GM18867 (cell line): Measurements from ENCODE around the gene MAGEB17.
A peak's percentile ranks its signal among the peaks of the same experiment; 100 is the strongest.
"Not testable (repeated sequence)": the region's sequence is repeated elsewhere in the genome, so short reads cannot be mapped to it uniquely, and the experiment has no call there.

Experiments
- ATAC-seq: cut with Tn5 transposase; IDR thresholded peaks from one replicate; pipeline ENCODE4 v1.9.1; 2021; ENCODE audit warnings: mild to moderate bottlenecking, moderate library complexity; ENCODE audit not compliant: unreplicated experiment

Gene MAGEB17

GRCh38 chrX:16167181-16167580, at the start of gene MAGEB17:
MAGEB17 (plus strand) TSS chrX:16167481; CDS start chrX:16170383, 2,902 bp downstream.
- ATAC-seq: no peak

GRCh38 chrX:16119353-16120220, 47.7 kb upstream of the MAGEB17 start:
- ATAC-seq: peak; percentile 86

GRCh38 chrX:16120431-16120830, 46.9 kb upstream of the MAGEB17 start:
- ATAC-seq: no peak

GRCh38 chrX:16123222-16123786, 44.0 kb upstream of the MAGEB17 start, which contains the start of gene GRPR:
GRPR (plus strand) TSS chrX:16123565; CDS start chrX:16123954, 389 bp downstream.
- peak; percentile 65 for ATAC-seq

- ATAC-seq: no peak
Measured at GRCh38 chrX:16124201-16124600, 43.1 kb upstream of the MAGEB17 start.

GRCh38 chrX:16125520-16126149, 41.6 kb upstream of the MAGEB17 start:
- ATAC-seq: no peak

GRCh38 chrX:16130707-16131106, 36.6 kb upstream of the MAGEB17 start:
- no peak for ATAC-seq

GRCh38 chrX:16134936-16135335, 32.3 kb upstream of the MAGEB17 start:
- ATAC-seq: no peak

GRCh38 chrX:16136080-16136479, 31.2 kb upstream of the MAGEB17 start:
- ATAC-seq: no peak

GRCh38 chrX:16137416-16138107, 29.7 kb upstream of the MAGEB17 start:
- ATAC-seq: peak; percentile 86

GRCh38 chrX:16138108-16138427, 29.2 kb upstream of the MAGEB17 start:
- ATAC-seq: peak; percentile 61

GRCh38 chrX:16140448-16140847, 26.8 kb upstream of the MAGEB17 start:
- ATAC-seq: no peak

- ATAC-seq: no peak
Measured at GRCh38 chrX:16140983-16141382, 26.3 kb upstream of the MAGEB17 start.

GRCh38 chrX:16141422-16142245, 25.6 kb upstream of the MAGEB17 start:
- ATAC-seq: no peak

GRCh38 chrX:16142246-16142558, 25.1 kb upstream of the MAGEB17 start:
- no peak for ATAC-seq

- no peak for ATAC-seq
Measured at GRCh38 chrX:16143968-16144367, 23.3 kb upstream of the MAGEB17 start.

- no peak for ATAC-seq
Measured at GRCh38 chrX:16144420-16144819, 22.9 kb upstream of the MAGEB17 start.

GRCh38 chrX:16145093-16145492, 22.2 kb upstream of the MAGEB17 start:
- not testable (repeated sequence) for ATAC-seq

- ATAC-seq: no peak
Measured at GRCh38 chrX:16145656-16146055, 21.6 kb upstream of the MAGEB17 start.

- ATAC-seq: no peak
Measured at GRCh38 chrX:16148896-16149295, 18.4 kb upstream of the MAGEB17 start.
